ENCODE data around the gene CDH8. TPM values are rescaled to one million over a fixed set of nuclear protein-coding genes. Genes with fewer than 3 reads are reported as not detected.

Gene CDH8
- total and polyA plus RNA-seq, 4 donors = 0.09 TPM; not detected in 3

DNA sequence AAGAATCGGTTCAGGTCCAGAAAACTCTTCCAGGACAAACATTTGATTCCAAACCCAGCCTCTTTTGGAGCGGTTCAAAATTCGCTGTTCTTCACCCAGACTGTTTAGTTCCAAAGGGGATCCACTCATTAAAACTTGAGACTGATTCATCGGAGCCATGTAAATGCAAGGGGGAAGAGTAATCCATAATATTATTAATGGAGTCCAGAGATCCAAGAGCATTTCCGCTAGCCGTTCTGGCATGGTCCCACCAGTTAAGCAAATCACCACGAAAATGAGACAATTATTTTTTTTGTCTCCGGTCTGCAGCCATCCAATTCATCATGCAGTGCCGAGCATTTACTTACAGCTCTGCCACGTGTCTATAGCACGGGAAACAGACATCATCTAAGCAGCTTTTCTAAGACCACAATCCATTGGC is 15.1 kb downstream of the CDH8 start:
- H3K4me1 ChIP-seq (ENCODE audit: control insufficient read depth in 4 of 4, insufficient read depth in 4 of 4, low read length in 3 of 4) = no peaks in the 10 kb centered on the region
- H3K27me3 ChIP-seq (ENCODE audit: control insufficient read depth in 4 of 4, insufficient read depth in 4 of 4, low read length in 3 of 4) = peaks cover 0 to 3% (median 0%) of the 10 kb centered on the region in 4 donors
- no peak overlapping the region for H3K9ac ChIP-seq (ENCODE audit: low read depth in 1 of 2, low read length in 2 of 2)
- no peak for DNase-seq (ENCODE audit: low spot score)
- 72% methylated on average over 11 of the region's 11 CpGs for WGBS
- no peak overlapping the region for H3K4me3 ChIP-seq (ENCODE audit: low read depth in 1 of 3, low read length in 3 of 3)
- no peak for TF ChIP-seq GABPA (IDR thresholded peaks at IDR 0.05 in 1 of 2, conservative IDR thresholded peaks at IDR 0.05 in 1 of 2)
- TF ChIP-seq RXRA (IDR thresholded peaks at IDR 0.05) = no peak
- TF ChIP-seq, protein P1, sequence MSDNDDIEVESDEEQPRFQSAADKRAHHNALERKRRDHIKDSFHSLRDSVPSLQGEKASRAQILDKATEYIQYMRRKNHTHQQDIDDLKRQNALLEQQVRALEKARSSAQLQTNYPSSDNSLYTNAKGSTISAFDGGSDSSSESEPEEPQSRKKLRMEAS (IDR thresholded peaks at IDR 0.05) = no peak
- no peak for TF ChIP-seq JUND (IDR thresholded peaks at IDR 0.05)
- TF ChIP-seq, protein P2, sequence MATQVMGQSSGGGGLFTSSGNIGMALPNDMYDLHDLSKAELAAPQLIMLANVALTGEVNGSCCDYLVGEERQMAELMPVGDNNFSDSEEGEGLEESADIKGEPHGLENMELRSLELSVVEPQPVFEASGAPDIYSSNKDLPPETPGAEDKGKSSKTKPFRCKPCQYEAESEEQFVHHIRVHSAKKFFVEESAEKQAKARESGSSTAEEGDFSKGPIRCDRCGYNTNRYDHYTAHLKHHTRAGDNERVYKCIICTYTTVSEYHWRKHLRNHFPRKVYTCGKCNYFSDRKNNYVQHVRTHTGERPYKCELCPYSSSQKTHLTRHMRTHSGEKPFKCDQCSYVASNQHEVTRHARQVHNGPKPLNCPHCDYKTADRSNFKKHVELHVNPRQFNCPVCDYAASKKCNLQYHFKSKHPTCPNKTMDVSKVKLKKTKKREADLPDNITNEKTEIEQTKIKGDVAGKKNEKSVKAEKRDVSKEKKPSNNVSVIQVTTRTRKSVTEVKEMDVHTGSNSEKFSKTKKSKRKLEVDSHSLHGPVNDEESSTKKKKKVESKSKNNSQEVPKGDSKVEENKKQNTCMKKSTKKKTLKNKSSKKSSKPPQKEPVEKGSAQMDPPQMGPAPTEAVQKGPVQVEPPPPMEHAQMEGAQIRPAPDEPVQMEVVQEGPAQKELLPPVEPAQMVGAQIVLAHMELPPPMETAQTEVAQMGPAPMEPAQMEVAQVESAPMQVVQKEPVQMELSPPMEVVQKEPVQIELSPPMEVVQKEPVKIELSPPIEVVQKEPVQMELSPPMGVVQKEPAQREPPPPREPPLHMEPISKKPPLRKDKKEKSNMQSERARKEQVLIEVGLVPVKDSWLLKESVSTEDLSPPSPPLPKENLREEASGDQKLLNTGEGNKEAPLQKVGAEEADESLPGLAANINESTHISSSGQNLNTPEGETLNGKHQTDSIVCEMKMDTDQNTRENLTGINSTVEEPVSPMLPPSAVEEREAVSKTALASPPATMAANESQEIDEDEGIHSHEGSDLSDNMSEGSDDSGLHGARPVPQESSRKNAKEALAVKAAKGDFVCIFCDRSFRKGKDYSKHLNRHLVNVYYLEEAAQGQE (IDR thresholded peaks at IDR 0.05) = no peak
- TF ChIP-seq NR2F2 (IDR thresholded peaks at IDR 0.05) = no peak
- TF ChIP-seq FOXA2 (IDR thresholded peaks at IDR 0.05) = no peak
- no peak for TF ChIP-seq HNF4G (IDR thresholded peaks at IDR 0.05)
- no peak for TF ChIP-seq TAF1 (conservative IDR thresholded peaks at IDR 0.05)
- no peak for TF ChIP-seq HNF4A (conservative IDR thresholded peaks at IDR 0.05)
- TF ChIP-seq SP1 (IDR thresholded peaks at IDR 0.05) = no peak
- TF ChIP-seq, protein P3, sequence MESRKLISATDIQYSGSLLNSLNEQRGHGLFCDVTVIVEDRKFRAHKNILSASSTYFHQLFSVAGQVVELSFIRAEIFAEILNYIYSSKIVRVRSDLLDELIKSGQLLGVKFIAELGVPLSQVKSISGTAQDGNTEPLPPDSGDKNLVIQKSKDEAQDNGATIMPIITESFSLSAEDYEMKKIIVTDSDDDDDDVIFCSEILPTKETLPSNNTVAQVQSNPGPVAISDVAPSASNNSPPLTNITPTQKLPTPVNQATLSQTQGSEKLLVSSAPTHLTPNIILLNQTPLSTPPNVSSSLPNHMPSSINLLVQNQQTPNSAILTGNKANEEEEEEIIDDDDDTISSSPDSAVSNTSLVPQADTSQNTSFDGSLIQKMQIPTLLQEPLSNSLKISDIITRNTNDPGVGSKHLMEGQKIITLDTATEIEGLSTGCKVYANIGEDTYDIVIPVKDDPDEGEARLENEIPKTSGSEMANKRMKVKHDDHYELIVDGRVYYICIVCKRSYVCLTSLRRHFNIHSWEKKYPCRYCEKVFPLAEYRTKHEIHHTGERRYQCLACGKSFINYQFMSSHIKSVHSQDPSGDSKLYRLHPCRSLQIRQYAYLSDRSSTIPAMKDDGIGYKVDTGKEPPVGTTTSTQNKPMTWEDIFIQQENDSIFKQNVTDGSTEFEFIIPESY (IDR thresholded peaks at IDR 0.05) = no peak
- TF ChIP-seq, protein P4, sequence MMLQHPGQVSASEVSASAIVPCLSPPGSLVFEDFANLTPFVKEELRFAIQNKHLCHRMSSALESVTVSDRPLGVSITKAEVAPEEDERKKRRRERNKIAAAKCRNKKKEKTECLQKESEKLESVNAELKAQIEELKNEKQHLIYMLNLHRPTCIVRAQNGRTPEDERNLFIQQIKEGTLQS (IDR thresholded peaks at IDR 0.05) = no peak
- TF ChIP-seq, protein P5, sequence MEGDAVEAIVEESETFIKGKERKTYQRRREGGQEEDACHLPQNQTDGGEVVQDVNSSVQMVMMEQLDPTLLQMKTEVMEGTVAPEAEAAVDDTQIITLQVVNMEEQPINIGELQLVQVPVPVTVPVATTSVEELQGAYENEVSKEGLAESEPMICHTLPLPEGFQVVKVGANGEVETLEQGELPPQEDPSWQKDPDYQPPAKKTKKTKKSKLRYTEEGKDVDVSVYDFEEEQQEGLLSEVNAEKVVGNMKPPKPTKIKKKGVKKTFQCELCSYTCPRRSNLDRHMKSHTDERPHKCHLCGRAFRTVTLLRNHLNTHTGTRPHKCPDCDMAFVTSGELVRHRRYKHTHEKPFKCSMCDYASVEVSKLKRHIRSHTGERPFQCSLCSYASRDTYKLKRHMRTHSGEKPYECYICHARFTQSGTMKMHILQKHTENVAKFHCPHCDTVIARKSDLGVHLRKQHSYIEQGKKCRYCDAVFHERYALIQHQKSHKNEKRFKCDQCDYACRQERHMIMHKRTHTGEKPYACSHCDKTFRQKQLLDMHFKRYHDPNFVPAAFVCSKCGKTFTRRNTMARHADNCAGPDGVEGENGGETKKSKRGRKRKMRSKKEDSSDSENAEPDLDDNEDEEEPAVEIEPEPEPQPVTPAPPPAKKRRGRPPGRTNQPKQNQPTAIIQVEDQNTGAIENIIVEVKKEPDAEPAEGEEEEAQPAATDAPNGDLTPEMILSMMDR (IDR thresholded peaks at IDR 0.05; ENCODE audit: low read depth, low read length, missing input control) = no peak
- TF ChIP-seq YY1 (IDR thresholded peaks at IDR 0.05) = no peak
- no peak for TF ChIP-seq RAD21 (IDR thresholded peaks at IDR 0.05)
- TF ChIP-seq FOXA1 (IDR thresholded peaks at IDR 0.05) = no peak
- no peaks in the 10 kb centered on the region for H3K36me3 ChIP-seq (ENCODE audit: control insufficient read depth in 4 of 4, insufficient read depth in 3 of 4, low read depth in 1 of 4, low read length in 3 of 4)
- no peak overlapping the region for H3K27ac ChIP-seq (ENCODE audit: low read depth in 1 of 2, low read length in 2 of 2)
- no peaks in the 10 kb centered on the region for H3K9me3 ChIP-seq (ENCODE audit: control insufficient read depth in 4 of 4, low read length in 3 of 4)
